Loucy (cell line): ENCODE measurements around the gene SMAP1.

ENCODE experiments used
- H2AFZ ChIP-seq: fragments of 200-600 bp; sonication (generic); 2 replicates; pipeline ENCODE4 v1.6.0; 2016; ENCODE audit warnings: antibody characterized with exemption, mild to moderate bottlenecking, low read length, moderate library complexity
- H3F3A ChIP-seq: fragments of 200-600 bp; 2 replicates; pipeline ENCODE4 v1.6.0; 2016; ENCODE audit warnings: antibody characterized with exemption, low read depth, mild to moderate bottlenecking
- H3K27me3 ChIP-seq: fragments of 200-600 bp; sonication (generic); 2 replicates; pipeline ENCODE4 v1.6.1; 2014; ENCODE audit warnings: low read length, mild to moderate bottlenecking; ENCODE audit not compliant: insufficient read depth, poor library complexity, severe bottlenecking
- H3K36me3 ChIP-seq: fragments of 200-600 bp; sonication (generic); 2 replicates; pipeline ENCODE4 v1.6.1; 2016; ENCODE audit warnings: low read length; ENCODE audit not compliant: insufficient read depth
- H3K4me1 ChIP-seq: fragments of 200-600 bp; sonication (generic); 2 replicates; pipeline ENCODE4 v1.5.1; 2014; ENCODE audit warnings: low read length, mild to moderate bottlenecking; ENCODE audit not compliant: insufficient read depth, poor library complexity, severe bottlenecking
- H3K4me2 ChIP-seq: fragments of 200-600 bp; sonication (generic); 2 replicates; pipeline ENCODE4 v1.6.0; 2014; ENCODE audit warnings: antibody characterized with exemption, low read length, low read depth, mild to moderate bottlenecking; ENCODE audit not compliant: poor library complexity, severe bottlenecking
- H3K4me3 ChIP-seq: fragments of 200-600 bp; sonication (generic); 2 replicates; pipeline ENCODE4 v1.5.1; 2014; ENCODE audit warnings: low read length, mild to moderate bottlenecking, mixed read lengths; ENCODE audit not compliant: poor library complexity, severe bottlenecking
- H3K79me2 ChIP-seq: fragments of 200-600 bp; sonication (generic); 2 replicates; pipeline ENCODE4 v1.6.1; 2014; ENCODE audit warnings: low read length; ENCODE audit not compliant: insufficient read depth
- H3K9ac ChIP-seq: fragments of 200-600 bp; sonication (generic); 2 replicates; pipeline ENCODE4 v1.6.0; 2014; ENCODE audit warnings: mild to moderate bottlenecking, low read depth, low read length, moderate library complexity; ENCODE audit not compliant: poor library complexity, severe bottlenecking
- H3K9me2 ChIP-seq: fragments of 200-600 bp; sonication (generic); replicated peaks from 2 replicates; pipeline ENCODE4 v1.6.1; 2016; ENCODE audit warnings: low read depth, low read length, mixed read lengths
- H3K9me3 ChIP-seq: fragments of 200-600 bp; sonication (generic); 2 replicates; pipeline ENCODE4 v1.6.1; 2014; ENCODE audit warnings: mild to moderate bottlenecking, antibody characterized with exemption, low read length, low read depth; ENCODE audit not compliant: insufficient read depth
- H4K20me1 ChIP-seq: fragments of 200-600 bp; sonication (generic); 2 replicates; pipeline ENCODE4 v1.6.0; 2014; ENCODE audit warnings: antibody characterized with exemption, low read length, mild to moderate bottlenecking; ENCODE audit not compliant: insufficient read depth, poor library complexity, severe bottlenecking
- CTCF ChIP-seq: fragments of 200-600 bp; sonication (generic); conservative IDR thresholded peaks from 2 replicates; pipeline ENCODE4 v1.5.1; 2014; ENCODE audit warnings: mild to moderate bottlenecking, antibody characterized with exemption, low read length
- EZH2phosphoT487 ChIP-seq: fragments of 200-600 bp; IDR thresholded peaks from 2 replicates; pipeline ENCODE4 v1.6.1; 2018; ENCODE audit warnings: antibody characterized with exemption, mild to moderate bottlenecking, moderate library complexity, borderline replicate concordance

Gene SMAP1

GRCh38 chr6:70686548-70687133 is 19.0 kb downstream of the SMAP1 start:
- no peaks in the 10 kb centered on the region for H3K9me2 ChIP-seq
- H3K36me3 ChIP-seq: no peaks in the 10 kb centered on the region
- H3K4me3 ChIP-seq: no peak overlapping the region
- H3K4me1 ChIP-seq: peaks cover 5% of the 10 kb centered on the region
- TF ChIP-seq CTCF (peak; percentile 84), EZH2phosphoT487 (no peak)
- no peak overlapping the region for H3K4me2 ChIP-seq
- H4K20me1 ChIP-seq: peaks cover 36% of the 10 kb centered on the region
- H3F3A ChIP-seq: no peaks in the 10 kb centered on the region
- no peaks in the 10 kb centered on the region; the same call in 1 of the 2 replicates for H3K9me3 ChIP-seq
- H3K9ac ChIP-seq: no peak overlapping the region
- peaks cover 82% of the 10 kb centered on the region for H3K79me2 ChIP-seq
- H3K27me3 ChIP-seq: no peaks in the 10 kb centered on the region
- H2AFZ ChIP-seq: no peak overlapping the region

- H3K9ac ChIP-seq: no peak overlapping the region
- no peaks in the 10 kb centered on the region for H3K9me2 ChIP-seq
- peaks cover 4% of the 10 kb centered on the region for H4K20me1 ChIP-seq
- no peaks in the 10 kb centered on the region; the same call in 1 of the 2 replicates for H3K9me3 ChIP-seq
- no peak overlapping the region for H3K4me3 ChIP-seq
- H3K4me2 ChIP-seq: no peak overlapping the region
- H3K4me1 ChIP-seq: peaks cover 3% of the 10 kb centered on the region
- H2AFZ ChIP-seq: no peak overlapping the region
- H3K36me3 ChIP-seq: no peaks in the 10 kb centered on the region
- H3F3A ChIP-seq: no peaks in the 10 kb centered on the region
- TF ChIP-seq CTCF (no peak), EZH2phosphoT487 (no peak)
- H3K27me3 ChIP-seq: no peaks in the 10 kb centered on the region
- H3K79me2 ChIP-seq: peaks cover 54% of the 10 kb centered on the region; the same call in 1 of the 2 replicates
Measured at GRCh38 chr6:70693887-70694286, 26.2 kb downstream of the SMAP1 start.

- Histone ChIP-seq H3F3A (no peaks in the 10 kb centered on the region), H3K9ac (no peak overlapping the region), H3K4me1 (peaks cover 3% of the 10 kb centered on the region), H3K9me3 (no peaks in the 10 kb centered on the region; the same call in 1 of the 2 replicates), H4K20me1 (peaks cover 4% of the 10 kb centered on the region), H3K79me2 (peaks cover 54% of the 10 kb centered on the region; the same call in 1 of the 2 replicates), H3K36me3 (no peaks in the 10 kb centered on the region; the same call in 1 of the 2 replicates), H3K4me2 (no peak overlapping the region), H3K9me2 (no peaks in the 10 kb centered on the region), H2AFZ (no peak overlapping the region), H3K4me3 (no peak overlapping the region), H3K27me3 (no peaks in the 10 kb centered on the region)
- TF ChIP-seq CTCF (no peak), EZH2phosphoT487 (no peak)
Measured at GRCh38 chr6:70694371-70694770, 26.7 kb downstream of the SMAP1 start.
